Duodenal mucosa (tissue), 2 donors: ENCODE measurements around the gene DLST.
"Not testable (repeated sequence)": the region's sequence is repeated elsewhere in the genome, so short reads cannot be mapped to it uniquely, and the experiment has no call there.

Experiments used
- H3K27ac ChIP-seq: one replicate; pipeline ENCODE4 v1.7.0; 2013; ENCODE audit warnings: low read depth, low read length
- H3K27me3 ChIP-seq, 2 donors: one replicate each; pipeline ENCODE4 v1.7.0; 2013; ENCODE audit warnings: low read length in 2 of 2, control low read depth in 1 of 2; ENCODE audit not compliant: insufficient read depth in 2 of 2, control insufficient read depth in 1 of 2
- H3K36me3 ChIP-seq, 2 donors: one replicate each; pipeline ENCODE4 v1.7.0; 2013; ENCODE audit warnings: low read length in 2 of 2, control low read depth in 1 of 2; ENCODE audit not compliant: insufficient read depth in 2 of 2, control insufficient read depth in 1 of 2
- H3K4me1 ChIP-seq, 2 donors: one replicate each; pipeline ENCODE4 v1.7.0; 2013; ENCODE audit warnings: low read length in 2 of 2, control low read depth in 1 of 2; ENCODE audit not compliant: insufficient read depth in 2 of 2, control insufficient read depth in 1 of 2
- H3K4me3 ChIP-seq, 2 donors: one replicate each; pipeline ENCODE4 v1.7.0; 2013; ENCODE audit warnings: low read length in 2 of 2, low read depth in 1 of 2
- H3K9ac ChIP-seq, 2 donors: one replicate each; pipeline ENCODE4 v1.7.0; 2013; ENCODE audit warnings: low read length in 2 of 2, low read depth in 1 of 2
- H3K9me3 ChIP-seq, 2 donors: one replicate each; pipeline ENCODE4 v1.7.0; 2013; ENCODE audit warnings: low read length in 2 of 2, control low read depth in 1 of 2; ENCODE audit not compliant: control insufficient read depth in 1 of 2

DLST gene

DNA sequence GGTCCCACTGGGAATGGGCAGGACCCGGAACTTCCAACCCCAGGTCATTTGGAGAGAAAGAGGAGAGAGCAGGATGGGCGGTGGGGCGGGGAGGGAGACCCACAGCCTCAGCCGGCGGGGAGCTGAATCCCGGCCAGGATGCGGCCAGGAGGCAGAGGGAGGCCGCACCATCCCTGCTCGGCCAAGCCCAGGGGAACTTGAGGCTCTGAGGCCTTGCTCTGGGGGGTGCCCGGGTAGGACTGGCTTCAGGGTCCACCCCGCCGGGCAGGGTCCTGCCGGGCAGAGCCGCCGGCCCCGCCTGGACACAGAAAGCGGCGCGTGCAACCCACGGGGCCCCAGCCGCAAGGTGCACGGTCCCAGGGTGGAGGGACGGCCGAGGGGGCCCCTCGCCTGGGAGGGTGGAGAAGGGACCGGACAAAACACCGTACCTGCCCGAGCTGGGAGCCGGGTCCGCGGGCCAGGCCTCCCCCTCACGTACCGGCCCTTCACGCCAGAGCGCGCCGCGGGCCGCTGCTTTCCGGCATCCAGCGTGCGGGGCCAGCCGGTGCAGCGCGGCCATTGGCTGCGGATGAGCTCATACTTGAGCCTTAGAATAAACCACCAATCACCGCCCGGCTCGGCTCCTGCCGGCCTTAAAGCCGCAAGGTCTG lies 41.2 kb downstream of the DLST start, which contains the start of gene RPS6KL1:
TSS of gene RPS6KL1 (minus strand) at position 509 of the 650 bp plus-strand sequence. CDS start 1,719 bp downstream, outside the sequence.
- no peaks in the 10 kb centered on the region for H3K36me3 ChIP-seq
- H3K4me3 ChIP-seq, result peak within 1 kb of the TSS; percentile 68 to 78
- H3K27ac ChIP-seq, result no peak within 1 kb of the TSS
- H3K27me3 ChIP-seq, result no peaks in the 10 kb centered on the region
- no peaks in the 10 kb centered on the region for H3K9me3 ChIP-seq
- H3K4me1 ChIP-seq, result peaks cover 7 to 9% of the 10 kb centered on the region in 2 donors
- peak within 1 kb of the TSS; percentile 71 to 77 for H3K9ac ChIP-seq

DNA sequence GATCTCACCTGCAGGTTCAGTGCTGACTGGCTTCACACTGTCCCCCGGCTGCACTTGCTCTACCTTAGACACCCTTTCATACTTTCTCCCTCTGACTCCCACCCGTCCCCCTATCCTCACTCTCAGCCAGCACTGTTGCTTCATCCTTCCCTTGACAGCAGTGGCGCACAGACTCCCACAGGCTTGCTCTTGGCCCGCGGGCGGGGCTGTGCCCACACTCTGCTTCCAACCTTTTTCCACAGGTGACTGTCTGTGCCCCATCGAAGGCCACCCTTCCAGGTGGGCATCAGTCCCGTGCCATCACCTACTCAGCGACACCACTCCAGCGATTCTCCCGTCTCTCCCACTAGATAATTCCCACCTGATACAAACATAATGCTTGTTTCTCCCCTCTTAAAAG lies 42.3 kb downstream of the DLST start:
- no peaks in the 10 kb centered on the region for H3K36me3 ChIP-seq
- no peak overlapping the region for H3K4me3 ChIP-seq
- H3K4me1 ChIP-seq, result peaks cover 7 to 9% of the 10 kb centered on the region in 2 donors
- H3K27me3 ChIP-seq, result no peaks in the 10 kb centered on the region
- H3K9ac ChIP-seq, result no peak overlapping the region
- no peaks in the 10 kb centered on the region for H3K9me3 ChIP-seq
- no peak overlapping the region for H3K27ac ChIP-seq

DNA sequence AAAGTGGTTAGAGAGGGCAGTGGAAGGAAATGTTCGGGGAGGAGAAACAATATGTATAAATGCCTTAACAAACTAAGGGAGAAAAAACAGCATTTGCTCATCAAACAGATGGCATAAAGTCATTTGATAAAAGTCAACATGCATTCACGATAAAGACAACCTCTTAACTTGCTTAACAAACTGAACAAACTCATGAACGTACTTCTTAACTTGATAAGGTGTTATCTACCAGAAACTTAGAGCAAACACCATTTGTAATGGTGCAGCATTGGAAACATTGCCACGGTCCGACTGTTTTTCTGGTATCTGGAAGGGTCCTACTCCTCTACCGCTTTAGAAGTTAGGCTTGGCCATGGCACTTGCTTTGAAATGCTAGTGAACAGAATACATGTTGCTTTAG lies 45.5 kb downstream of the DLST start:
- Histone ChIP-seq H3K9me3 (no peaks in the 10 kb centered on the region), H3K27me3 (peaks cover 0 to 2% of the 10 kb centered on the region in 2 donors), H3K36me3 (no peaks in the 10 kb centered on the region), H3K4me1 (peaks cover 6 to 9% of the 10 kb centered on the region in 2 donors), H3K4me3 (no peak overlapping the region), H3K9ac (no peak overlapping the region), H3K27ac (no peak overlapping the region)

DNA sequence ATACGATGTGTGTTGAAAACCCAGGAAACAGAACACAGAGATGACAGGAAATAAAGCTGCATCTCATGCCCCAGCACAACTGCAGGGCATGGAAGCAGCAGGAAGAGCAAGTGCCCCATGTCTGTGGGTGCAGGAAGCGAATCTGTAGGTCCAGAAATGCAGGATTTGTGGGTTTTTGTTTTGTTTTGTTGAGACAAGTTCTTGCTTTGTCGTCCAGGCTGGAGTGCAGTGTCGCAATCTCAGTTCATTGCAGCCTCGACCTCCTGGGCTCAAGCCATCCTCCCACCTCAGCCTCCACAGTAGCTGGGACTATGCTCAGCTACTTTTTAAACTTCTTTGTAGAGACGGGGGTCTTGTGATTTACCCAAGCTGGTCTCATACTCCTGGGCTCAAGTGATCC lies 47.5 kb downstream of the DLST start:
- Histone ChIP-seq H3K9me3 (no peaks in the 10 kb centered on the region), H3K4me3 (no peak overlapping the region), H3K4me1 (peaks cover 0 to 3% of the 10 kb centered on the region in 2 donors), H3K27ac (no peak overlapping the region), H3K27me3 (peaks cover 0 to 2% of the 10 kb centered on the region in 2 donors), H3K36me3 (no peaks in the 10 kb centered on the region), H3K9ac (no peak overlapping the region)

DNA sequence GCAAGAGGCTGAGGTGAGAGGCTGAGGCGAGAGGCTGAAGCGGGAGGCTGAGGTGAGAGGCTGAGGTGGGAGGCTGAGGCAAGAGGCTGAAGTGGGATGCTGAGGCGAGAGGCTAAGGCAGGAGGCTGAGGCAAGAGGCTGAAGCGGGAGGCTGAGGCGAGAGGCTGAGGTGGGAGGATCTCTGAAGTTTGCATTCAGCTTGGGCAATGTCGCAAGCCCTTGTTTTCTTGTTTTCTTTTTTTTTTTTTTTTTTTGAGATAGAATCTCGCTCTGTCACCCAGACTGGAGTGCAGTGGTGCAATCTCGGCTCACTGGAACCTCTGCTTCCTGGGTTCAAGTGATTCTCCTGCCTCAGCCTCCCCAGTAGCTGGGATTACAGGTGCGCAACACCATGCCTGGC lies 50.0 kb downstream of the DLST start:
- H3K27me3 ChIP-seq, H3K4me3 ChIP-seq, H3K27ac ChIP-seq, H3K36me3 ChIP-seq, H3K9me3 ChIP-seq, H3K9ac ChIP-seq, H3K4me1 ChIP-seq: not testable (repeated sequence)

DNA sequence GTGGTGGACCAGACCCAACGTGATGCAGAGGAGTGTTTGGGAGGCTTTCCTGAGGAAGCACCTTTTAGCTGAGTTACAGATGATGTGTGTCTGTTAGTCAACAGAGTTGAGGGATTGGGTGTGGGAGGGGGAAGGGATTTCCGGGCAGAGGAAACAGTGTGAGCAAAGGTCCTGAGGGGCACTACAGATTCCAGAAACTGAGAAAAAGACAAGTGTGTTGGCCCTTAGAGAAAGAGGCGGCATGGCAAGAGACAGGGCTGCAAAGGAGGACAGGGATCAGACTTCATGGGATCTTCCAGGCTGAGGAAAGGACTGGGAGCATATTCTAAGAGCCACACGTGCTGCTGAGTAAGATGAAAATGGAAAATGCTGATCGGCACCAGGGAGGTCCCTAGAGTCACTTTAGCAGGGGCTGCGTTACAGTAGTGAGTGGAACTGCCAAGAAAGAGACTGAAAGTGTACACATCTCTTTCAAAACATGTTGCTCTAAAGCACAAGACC lies 50.7 kb downstream of the DLST start:
- no peak overlapping the region for H3K27ac ChIP-seq
- peaks cover 0 to 3% of the 10 kb centered on the region in 2 donors for H3K4me1 ChIP-seq
- H3K4me3 ChIP-seq, result no peak overlapping the region
- no peaks in the 10 kb centered on the region for H3K9me3 ChIP-seq
- H3K27me3 ChIP-seq, result peaks cover 0 to 2% of the 10 kb centered on the region in 2 donors
- no peak overlapping the region for H3K9ac ChIP-seq
- no peaks in the 10 kb centered on the region for H3K36me3 ChIP-seq

DNA sequence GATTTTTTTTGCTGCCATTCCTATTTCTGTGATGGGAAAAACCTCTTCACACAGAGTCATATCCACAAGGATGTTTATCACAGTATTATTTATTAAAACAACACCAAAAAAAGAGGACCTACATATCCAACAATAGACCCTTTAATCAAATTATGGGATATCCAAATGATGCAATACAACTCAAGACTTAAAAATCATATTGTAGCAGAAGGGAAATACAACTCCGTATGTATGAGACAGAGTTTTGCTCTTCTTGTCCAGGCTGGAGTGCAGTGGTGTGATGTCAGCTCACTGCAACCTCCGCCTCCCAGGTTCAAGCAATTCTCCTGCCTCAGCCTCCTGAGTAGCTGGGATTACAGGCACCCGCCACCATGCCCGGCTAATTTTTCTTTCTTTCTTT lies 51.2 kb downstream of the DLST start:
- H3K27me3 ChIP-seq, H3K4me1 ChIP-seq, H3K9ac ChIP-seq, H3K4me3 ChIP-seq, H3K9me3 ChIP-seq, H3K36me3 ChIP-seq, H3K27ac ChIP-seq: not testable (repeated sequence)

DNA sequence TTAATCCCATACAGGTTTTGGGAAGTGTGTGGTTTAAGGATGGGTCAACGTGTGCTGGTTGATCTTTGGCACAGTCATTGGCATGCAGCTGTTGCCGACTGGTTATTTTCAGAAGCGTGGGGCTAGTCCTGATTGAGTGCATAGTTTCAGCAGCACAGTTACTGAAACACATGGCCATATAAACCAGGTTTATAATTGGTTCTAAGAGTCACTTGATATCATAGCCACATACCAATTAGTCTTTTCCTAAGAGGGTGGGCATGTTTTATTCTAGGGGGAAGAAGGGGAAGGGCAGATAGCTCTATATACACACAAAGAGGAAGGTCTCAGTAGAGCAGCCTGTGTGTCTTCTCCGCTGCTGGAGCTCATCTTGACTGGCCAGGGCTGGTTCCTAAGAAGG lies 52.3 kb downstream of the DLST start:
- Histone ChIP-seq H3K36me3 (no peaks in the 10 kb centered on the region), H3K4me3 (no peak overlapping the region), H3K27me3 (peaks cover 0 to 2% of the 10 kb centered on the region in 2 donors), H3K9ac (no peak overlapping the region), H3K9me3 (peaks cover 0 to 5% of the 10 kb centered on the region in 2 donors), H3K4me1 (peaks cover 0 to 4% of the 10 kb centered on the region in 2 donors), H3K27ac (no peak overlapping the region)

DNA sequence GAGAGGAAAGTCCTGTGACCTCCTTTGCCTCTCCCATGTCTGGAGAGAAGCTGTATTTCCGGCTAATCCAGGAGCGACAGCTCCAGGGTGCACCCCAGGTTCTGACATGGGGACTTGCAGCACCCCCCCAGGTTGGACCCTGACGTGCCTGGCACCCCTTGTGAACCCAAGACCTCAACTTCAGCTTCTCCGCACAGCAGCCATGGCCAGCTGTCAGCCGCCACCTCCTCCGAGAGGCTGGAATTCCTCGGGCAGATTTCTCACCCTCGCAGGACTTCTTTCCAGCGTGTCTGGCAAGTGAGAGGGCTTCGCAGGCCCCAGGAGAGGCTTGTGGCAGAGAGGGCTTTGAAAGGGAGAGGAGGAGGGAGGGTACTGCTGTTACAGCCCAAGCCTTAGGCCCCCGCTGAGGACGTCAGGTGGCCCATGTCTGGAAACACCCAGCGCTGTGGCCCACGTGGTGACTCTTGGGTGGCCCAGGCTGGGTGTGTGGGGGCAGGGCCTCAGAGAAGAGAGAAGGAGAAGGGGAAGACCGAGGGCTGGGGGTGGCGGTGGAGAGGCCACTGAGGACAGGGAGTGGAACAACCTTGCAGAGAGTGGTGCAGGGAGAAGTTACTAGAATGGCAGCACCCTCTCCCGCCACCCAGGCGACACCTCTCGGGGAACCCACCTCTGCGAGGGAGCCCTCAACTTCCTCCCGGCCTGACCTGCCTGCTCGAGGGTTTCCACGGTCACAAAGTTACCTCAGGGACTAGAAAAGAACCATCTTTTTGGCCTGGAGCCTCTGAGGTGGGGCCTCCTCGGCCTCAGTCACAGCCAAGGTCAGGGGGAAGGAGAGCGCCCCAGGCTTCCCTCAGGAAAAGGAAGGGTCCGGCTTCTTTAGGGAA lies 53.0 kb downstream of the DLST start:
- Histone ChIP-seq H3K27me3 (no peaks in the 10 kb centered on the region), H3K27ac (no peak overlapping the region), H3K9me3 (peaks cover 0 to 5% of the 10 kb centered on the region in 2 donors), H3K4me3 (no peak overlapping the region), H3K9ac (no peak overlapping the region), H3K4me1 (peaks cover 0 to 11% of the 10 kb centered on the region in 2 donors), H3K36me3 (no peaks in the 10 kb centered on the region)

DNA sequence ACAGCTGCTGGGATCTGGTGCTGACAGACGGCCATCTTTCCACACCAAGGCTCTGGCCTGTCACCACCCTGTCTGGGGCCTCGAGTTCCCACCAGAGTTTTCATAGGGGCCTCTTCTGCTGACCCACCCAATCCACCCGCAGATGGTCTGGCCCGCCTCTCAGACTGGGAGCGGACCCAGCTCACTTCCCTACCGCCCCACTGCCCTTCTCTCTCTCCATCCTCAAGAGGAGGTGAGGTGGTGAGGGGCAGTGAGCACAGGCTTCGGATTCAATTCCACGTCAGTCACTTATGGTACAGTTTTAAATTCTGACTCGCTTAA lies 53.6 kb downstream of the DLST start:
- H3K4me3 ChIP-seq, result no peak overlapping the region
- peaks cover 5 to 16% of the 10 kb centered on the region in 2 donors for H3K4me1 ChIP-seq
- H3K27me3 ChIP-seq, result no peaks in the 10 kb centered on the region
- no peak overlapping the region for H3K9ac ChIP-seq
- H3K9me3 ChIP-seq, result peaks cover 0 to 5% of the 10 kb centered on the region in 2 donors
- H3K36me3 ChIP-seq, result no peaks in the 10 kb centered on the region
- H3K27ac ChIP-seq, result no peak overlapping the region
